HCT116 (cell line): ENCODE data around the gene ADAMTS13. TPM values are rescaled to one million over a fixed set of nuclear protein-coding genes. Genes with fewer than 3 reads are reported as not detected.

Experiments used
- ATAC-seq: fragments of 200-7000 bp; cut with Tn5 transposase; 2 replicates; pipeline ENCODE4 v1.9.1; 2020; ENCODE audit warnings: mild to moderate bottlenecking, moderate library complexity
- BruUV-seq: library from RNA; stranded (reverse); fragments of 400-500 nt; replicated peaks from 2 replicates; lab custom pipeline; 2021; lab: Mats Ljungman, UMichigan
- CTCF ChIA-PET: fragments of 300-600 bp; sonication (Branson Sonifier 250); formaldehyde crosslinking; loops from one replicate; lab custom pipeline; 2021; ENCODE audit warnings: antibody characterized with exemption; lab: Charles Lee
- POLR2A ChIA-PET: fragments of 300-600, 350-600 bp; sonication (Branson Sonifier 250); formaldehyde crosslinking; loops from one replicate; lab custom pipeline; 2021; ENCODE audit warnings: antibody characterized with exemption; lab: Charles Lee
- RAD21 ChIA-PET, 2 experiments: fragments of 300-600 bp; sonication (Branson Sonifier 250); formaldehyde crosslinking; loops; one replicate each; lab custom pipeline; 2023; ENCODE audit warnings: low total read pairs in 2 of 2; ENCODE audit not compliant: uncharacterized antibody in 2 of 2, unreplicated experiment in 2 of 2, low non-redundant PET in 1 of 2; lab: Charles Lee
- DNase-seq: peaks from one replicate; pipeline ENCODE4 v3.0.0-alpha.2; 2010; ENCODE audit warnings: low read depth, low spot score
- H2AFZ ChIP-seq: fragments of 200-600 bp; shearing (Covaris generic), sonication (generic); 2 replicates; pipeline ENCODE4 v1.6.1; 2017; ENCODE audit warnings: low read depth, mixed run types, mixed read lengths, antibody characterized with exemption, low read length; ENCODE audit not compliant: poor library complexity, severe bottlenecking
- H3K27ac ChIP-seq: 2 replicates; pipeline ENCODE4 v1.5.1; 2012; ENCODE audit warnings: low read depth, low read length
- H3K27me3 ChIP-seq: fragments of 200-600 bp; sonication (generic); 2 replicates; pipeline ENCODE4 v1.6.1; 2016; ENCODE audit warnings: mixed run types, low read length, mixed read lengths; ENCODE audit not compliant: insufficient read depth
- H3K36me3 ChIP-seq, 2 experiments: fragments of 200-500 bp in 1 of 2; fragments of 200-600 bp in 1 of 2; sonication (Bioruptor generic) in 1 of 2; sonication (generic) in 1 of 2; 2 replicates each; pipeline versions ENCODE4 v1.5.1 to v1.6.1; 2014 to 2016; ENCODE audit warnings: low read length in 2 of 2, inconsistent platforms in 1 of 2, mixed read lengths in 1 of 2, mixed run types in 1 of 2; ENCODE audit not compliant: insufficient read depth in 2 of 2, control insufficient read depth in 1 of 2
- H3K4me1 ChIP-seq, 2 experiments: fragments of 200-600 bp in 1 of 2; sonication (generic) in 1 of 2; 2 replicates each; pipeline versions ENCODE4 v1.5.1 to v1.6.1; 2012 to 2017; ENCODE audit warnings: low read length in 2 of 2, inconsistent platforms in 1 of 2, mild to moderate bottlenecking in 1 of 2, mixed read lengths in 1 of 2, mixed run types in 1 of 2, moderate library complexity in 1 of 2; ENCODE audit not compliant: insufficient read depth in 2 of 2, control insufficient read depth in 1 of 2
- H3K4me2 ChIP-seq: fragments of 200-600 bp; sonication (generic); 2 replicates; pipeline ENCODE4 v1.6.1; 2017; ENCODE audit warnings: mixed run types, low read length, mixed read lengths
- H3K4me3 ChIP-seq, 2 experiments: fragments of 200-600 bp in 1 of 2; sonication (generic) in 1 of 2; replicated peaks in 1 of 2; 2 replicates each; pipeline ENCODE4 v1.5.1; 2011 to 2016; ENCODE audit warnings: low read length in 2 of 2, control low read depth in 1 of 2, low read depth in 1 of 2, mild to moderate bottlenecking in 1 of 2, mixed read lengths in 1 of 2, mixed run types in 1 of 2
- H3K79me2 ChIP-seq: fragments of 200-600 bp; sonication (generic); 2 replicates; pipeline ENCODE4 v1.6.1; 2017; ENCODE audit warnings: mild to moderate bottlenecking, mixed run types, low read length, moderate library complexity, mixed read lengths; ENCODE audit not compliant: insufficient read depth
- H3K9ac ChIP-seq: fragments of 200-600 bp; sonication (generic); 2 replicates; pipeline ENCODE4 v1.6.1; 2016; ENCODE audit warnings: low read length, mixed read lengths
- H3K9me2 ChIP-seq: fragments of 200-600 bp; sonication (generic), shearing (Covaris generic); 2 replicates; pipeline ENCODE4 v1.6.1; 2017; ENCODE audit warnings: mixed run types, mild to moderate bottlenecking, moderate library complexity; ENCODE audit not compliant: insufficient read depth
- H3K9me3 ChIP-seq, 2 experiments: fragments of 200-500 bp in 1 of 2; fragments of 200-600 bp in 1 of 2; sonication (Bioruptor generic) in 1 of 2; sonication (generic) in 1 of 2; 2 replicates each; pipeline ENCODE4 v1.6.1; 2014 to 2017; ENCODE audit warnings: low read length in 2 of 2, mixed read lengths in 2 of 2, inconsistent platforms in 1 of 2, low read depth in 1 of 2, mild to moderate bottlenecking in 1 of 2, mixed run types in 1 of 2, moderate library complexity in 1 of 2; ENCODE audit not compliant: control insufficient read depth in 1 of 2, insufficient read depth in 1 of 2
- H4K20me1 ChIP-seq: fragments of 200-600 bp; sonication (generic), shearing (Covaris generic); 2 replicates; pipeline ENCODE4 v1.6.1; 2017; ENCODE audit warnings: mixed run types, mild to moderate bottlenecking, moderate library complexity; ENCODE audit not compliant: insufficient read depth
- EZH2 ChIP-seq: fragments of 200-600 bp; sonication (generic); IDR thresholded peaks from 2 replicates; pipeline ENCODE4 v1.6.1; 2017; ENCODE audit warnings: antibody characterized with exemption, mixed run types
- FOSL1 ChIP-seq: IDR thresholded peaks from 2 replicates; pipeline ENCODE4 v1.6.1; 2012; ENCODE audit warnings: low read depth
- REST ChIP-seq: IDR thresholded peaks from 2 replicates; pipeline ENCODE4 v1.6.1; 2012; ENCODE audit warnings: low read depth
- SRF ChIP-seq: IDR thresholded peaks from 2 replicates; pipeline ENCODE4 v1.6.1; 2012; ENCODE audit warnings: low read depth
- YY1 ChIP-seq: IDR thresholded peaks from 2 replicates; pipeline ENCODE4 v1.6.1; 2011; ENCODE audit warnings: low read length, low read depth, moderate library complexity, mild to moderate bottlenecking; ENCODE audit not compliant: insufficient replicate concordance; ENCODE audit errors: extremely low read depth
- intact Hi-C: fragments of 100-400 bp; cut with micrococcal nuclease; formaldehyde crosslinking; loops from 2 replicates; pipeline ENCODE4 v1.10.0; 2022
- total RNA-seq: library from RNA; stranded (reverse); gene quantifications from one replicate; pipeline ENCODE4 v1.2.1, GENCODE V29; 2021; ENCODE audit not compliant: unreplicated experiment

The ADAMTS13 gene
- total RNA-seq, 1 experiment from 2014 or later, result 9.2 TPM

GRCh38 chr9:133474853-133475252, 52.7 kb downstream of the ADAMTS13 start:
- Histone ChIP-seq H3K27ac (no peak overlapping the region), H3K4me3 (no peak overlapping the region), H3K9me3 (no peaks in the 10 kb centered on the region), H4K20me1 (no peaks in the 10 kb centered on the region), H3K9me2 (no peaks in the 10 kb centered on the region), H3K36me3 (no peaks in the 10 kb centered on the region), H3K27me3 (no peaks in the 10 kb centered on the region), H3K9ac (no peak overlapping the region), H3K4me2 (no peak overlapping the region), H2AFZ (no peak overlapping the region), H3K79me2 (peaks cover 6% of the 10 kb centered on the region; the same call in 1 of the 2 replicates), H3K4me1 (peaks cover 11 to 19% of the 10 kb centered on the region in 2 experiments; a peak in 3 of 4 replicates)
- BruUV-seq, result no TSS peak
- intact Hi-C loops, result no loop called here
- CTCF ChIA-PET, result no interaction called here
- ATAC-seq (no peak), DNase-seq (no peak)
- POLR2A ChIA-PET, result no interaction called here
- no peak for TF ChIP-seq SRF
- TF ChIP-seq FOSL1, result no peak
- TF ChIP-seq YY1, result no peak
- no peak for TF ChIP-seq EZH2
- TF ChIP-seq REST, result no peak
- RAD21 ChIA-PET, result no interaction called here
